ENCODE results near the gene AGAP1. TPM values are rescaled to one million over a fixed set of nuclear protein-coding genes. Genes with fewer than 3 reads are reported as not detected.

Gene AGAP1
- total RNA-seq, 2 experiments from 2014 or later = not detected

DNA sequence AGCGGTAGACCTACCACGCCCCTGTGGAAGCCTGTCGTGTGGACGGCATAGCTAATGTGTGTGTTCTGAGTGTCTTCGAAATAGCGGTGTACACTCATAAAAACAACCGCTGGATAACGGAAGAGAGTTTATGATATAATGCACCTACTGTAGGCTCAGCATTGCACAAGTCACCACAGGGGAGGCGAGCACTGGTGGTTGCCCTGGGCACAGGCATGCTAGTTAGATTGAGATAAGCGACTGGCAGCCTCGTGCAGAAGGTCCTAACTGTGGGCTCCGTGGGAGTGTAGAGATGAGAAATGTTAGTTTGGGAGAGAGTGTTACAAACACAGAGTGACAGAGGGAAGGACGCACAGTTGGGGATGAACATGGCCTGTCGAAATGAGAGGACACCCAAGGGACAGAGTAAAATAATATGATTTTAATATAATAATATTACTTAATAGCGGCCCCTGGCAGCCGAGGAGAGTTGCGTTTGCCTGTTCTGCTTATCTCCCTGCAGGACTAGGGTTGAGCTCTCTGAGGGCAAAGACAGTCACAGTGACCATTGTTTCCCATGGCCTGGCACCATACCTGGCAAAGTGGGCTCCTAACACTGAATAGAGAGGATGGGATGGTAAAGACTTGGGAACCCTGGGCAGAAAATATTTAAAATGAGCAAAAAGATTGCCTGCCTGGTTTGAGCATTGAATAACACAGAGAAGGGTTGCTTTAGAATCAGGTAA is 470.2 kb downstream of the AGAP1 start:
- BruUV-seq (replicated peaks) = no TSS peak
- TF ChIP-seq EZH2phosphoT487 (IDR thresholded peaks at IDR 0.05; ENCODE audit: borderline replicate concordance, low read depth, low read length) = no peak
- TF ChIP-seq, protein P1, sequence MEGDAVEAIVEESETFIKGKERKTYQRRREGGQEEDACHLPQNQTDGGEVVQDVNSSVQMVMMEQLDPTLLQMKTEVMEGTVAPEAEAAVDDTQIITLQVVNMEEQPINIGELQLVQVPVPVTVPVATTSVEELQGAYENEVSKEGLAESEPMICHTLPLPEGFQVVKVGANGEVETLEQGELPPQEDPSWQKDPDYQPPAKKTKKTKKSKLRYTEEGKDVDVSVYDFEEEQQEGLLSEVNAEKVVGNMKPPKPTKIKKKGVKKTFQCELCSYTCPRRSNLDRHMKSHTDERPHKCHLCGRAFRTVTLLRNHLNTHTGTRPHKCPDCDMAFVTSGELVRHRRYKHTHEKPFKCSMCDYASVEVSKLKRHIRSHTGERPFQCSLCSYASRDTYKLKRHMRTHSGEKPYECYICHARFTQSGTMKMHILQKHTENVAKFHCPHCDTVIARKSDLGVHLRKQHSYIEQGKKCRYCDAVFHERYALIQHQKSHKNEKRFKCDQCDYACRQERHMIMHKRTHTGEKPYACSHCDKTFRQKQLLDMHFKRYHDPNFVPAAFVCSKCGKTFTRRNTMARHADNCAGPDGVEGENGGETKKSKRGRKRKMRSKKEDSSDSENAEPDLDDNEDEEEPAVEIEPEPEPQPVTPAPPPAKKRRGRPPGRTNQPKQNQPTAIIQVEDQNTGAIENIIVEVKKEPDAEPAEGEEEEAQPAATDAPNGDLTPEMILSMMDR (conservative IDR thresholded peaks at IDR 0.05; ENCODE audit: low read length) = no peak
- ChIA-PET CTCF (ENCODE audit: unreplicated experiment) (no interaction called here), POLR2A (no interaction called here)
- no peak for DNase-seq (ENCODE audit: low spot score)
- no peaks in the 10 kb centered on the region for H3K9me2 ChIP-seq (ENCODE audit: insufficient read depth, low read length)
- no peak overlapping the region for H2AFZ ChIP-seq (ENCODE audit: low read length)
- no peaks in the 10 kb centered on the region for H3K4me1 ChIP-seq (ENCODE audit: insufficient read depth, low read length, poor library complexity, severe bottlenecking)
- no peak overlapping the region for H3K4me3 ChIP-seq (ENCODE audit: low read depth, low read length, poor library complexity, severe bottlenecking)
- no peaks in the 10 kb centered on the region for H4K20me1 ChIP-seq (ENCODE audit: insufficient read depth, low read length)
- H3K9me3 ChIP-seq (ENCODE audit: low read length) = no peaks in the 10 kb centered on the region
- H3K4me2 ChIP-seq (ENCODE audit: low read length) = no peak overlapping the region
- H3K36me3 ChIP-seq (ENCODE audit: insufficient read depth, low read length) = no peaks in the 10 kb centered on the region
- intact Hi-C loops (cut with micrococcal nuclease; ENCODE audit: unreplicated experiment) = no loop called here
- no peak overlapping the region for H3K27ac ChIP-seq (ENCODE audit: low read depth, low read length, poor library complexity, severe bottlenecking)
- no peaks in the 10 kb centered on the region for H3K79me2 ChIP-seq (ENCODE audit: insufficient read depth, low read depth, low read length)

DNA sequence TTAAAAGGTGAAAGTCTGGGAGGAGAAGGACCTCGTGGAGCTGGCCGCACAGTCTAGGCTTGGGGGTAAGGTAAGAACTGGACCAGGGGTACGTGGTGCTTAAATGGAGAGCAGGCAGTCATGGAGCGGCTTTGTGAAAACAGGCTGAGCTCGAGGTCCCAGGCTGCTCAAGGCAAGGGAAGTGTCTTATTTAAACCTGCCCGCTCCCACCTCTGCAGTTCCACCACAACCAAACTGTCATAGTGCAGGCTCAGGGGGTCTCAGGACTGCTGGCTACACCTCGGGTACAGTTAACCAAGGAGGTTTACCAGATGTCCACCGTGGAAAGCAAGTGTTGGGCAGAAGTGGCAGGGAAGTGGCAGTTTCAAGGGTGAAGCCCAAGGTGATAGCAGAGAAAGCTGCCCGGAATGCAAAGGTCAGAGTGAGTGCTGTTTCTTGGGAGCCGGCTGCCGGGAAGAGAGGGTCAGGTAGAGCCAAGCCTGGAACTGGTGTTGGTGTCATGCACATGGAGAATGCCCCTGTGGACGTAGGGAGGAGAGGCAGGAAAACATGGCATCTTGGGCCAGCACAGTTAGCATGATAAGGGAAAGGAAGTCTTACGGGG is 471.0 kb downstream of the AGAP1 start:
- DNase-seq (ENCODE audit: low spot score) = no peak
- POLR2A ChIA-PET = no interaction called here
- Histone ChIP-seq H3K79me2 (ENCODE audit: insufficient read depth, low read depth, low read length) (no peaks in the 10 kb centered on the region), H3K27ac (ENCODE audit: low read depth, low read length, poor library complexity, severe bottlenecking) (no peak overlapping the region), H4K20me1 (ENCODE audit: insufficient read depth, low read length) (no peaks in the 10 kb centered on the region), H2AFZ (ENCODE audit: low read length) (no peak overlapping the region), H3K4me3 (ENCODE audit: low read depth, low read length, poor library complexity, severe bottlenecking) (no peak overlapping the region), H3K9me2 (ENCODE audit: insufficient read depth, low read length) (no peaks in the 10 kb centered on the region), H3K9me3 (ENCODE audit: low read length) (no peaks in the 10 kb centered on the region), H3K4me2 (ENCODE audit: low read length) (no peak overlapping the region), H3K4me1 (ENCODE audit: insufficient read depth, low read length, poor library complexity, severe bottlenecking) (no peaks in the 10 kb centered on the region), H3K36me3 (ENCODE audit: insufficient read depth, low read length) (no peaks in the 10 kb centered on the region)
- CTCF ChIA-PET (ENCODE audit: unreplicated experiment) = no interaction called here
- TF ChIP-seq, protein P1 (conservative IDR thresholded peaks at IDR 0.05; ENCODE audit: low read length) = no peak
- TF ChIP-seq EZH2phosphoT487 (IDR thresholded peaks at IDR 0.05; ENCODE audit: borderline replicate concordance, low read depth, low read length) = no peak
- no TSS peak for BruUV-seq (replicated peaks)
- intact Hi-C loops (cut with micrococcal nuclease; ENCODE audit: unreplicated experiment) = no loop called here

DNA sequence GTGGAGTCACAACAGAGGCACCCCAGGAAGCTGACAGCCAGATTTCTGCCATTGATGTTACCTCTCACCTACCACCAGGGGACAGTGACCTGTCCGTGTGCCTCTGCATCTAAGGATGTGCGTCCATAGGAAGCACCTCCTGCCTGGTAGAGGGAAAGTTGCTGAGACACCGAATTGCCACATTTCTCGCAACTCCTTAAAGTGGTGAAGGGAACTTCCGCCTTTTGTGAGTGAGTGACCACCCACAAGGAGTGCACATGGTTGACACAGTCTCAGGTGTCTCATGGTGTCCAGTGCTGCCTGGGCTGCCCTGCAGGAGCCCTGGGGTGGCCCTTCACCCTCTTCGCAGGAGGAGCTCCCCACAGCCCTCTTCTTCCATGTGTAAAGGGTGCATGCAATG is 472.6 kb downstream of the AGAP1 start:
- no peaks in the 10 kb centered on the region for H3K36me3 ChIP-seq (ENCODE audit: insufficient read depth, low read length)
- intact Hi-C loops (cut with micrococcal nuclease; ENCODE audit: unreplicated experiment) = no loop called here
- POLR2A ChIA-PET = interaction anchor here (0.5 kb wide), 1 partner anchor 106 kb away, joined by 4 read pairs; no protein-coding TSS in a partner anchor
- no peaks in the 10 kb centered on the region for H3K9me2 ChIP-seq (ENCODE audit: insufficient read depth, low read length)
- DNase-seq (ENCODE audit: low spot score) = no peak
- no peak overlapping the region for H3K4me2 ChIP-seq (ENCODE audit: low read length)
- no peaks in the 10 kb centered on the region for H3K4me1 ChIP-seq (ENCODE audit: insufficient read depth, low read length, poor library complexity, severe bottlenecking)
- no peak for TF ChIP-seq EZH2phosphoT487 (IDR thresholded peaks at IDR 0.05; ENCODE audit: borderline replicate concordance, low read depth, low read length)
- TF ChIP-seq, protein P1 (conservative IDR thresholded peaks at IDR 0.05; ENCODE audit: low read length) = no peak
- H3K9me3 ChIP-seq (ENCODE audit: low read length) = no peaks in the 10 kb centered on the region
- no peak overlapping the region for H2AFZ ChIP-seq (ENCODE audit: low read length)
- H3K27ac ChIP-seq (ENCODE audit: low read depth, low read length, poor library complexity, severe bottlenecking) = no peak overlapping the region
- H3K4me3 ChIP-seq (ENCODE audit: low read depth, low read length, poor library complexity, severe bottlenecking) = no peak overlapping the region
- no TSS peak for BruUV-seq (replicated peaks)
- no peaks in the 10 kb centered on the region for H3K79me2 ChIP-seq (ENCODE audit: insufficient read depth, low read depth, low read length)
- no peaks in the 10 kb centered on the region for H4K20me1 ChIP-seq (ENCODE audit: insufficient read depth, low read length)
- CTCF ChIA-PET (ENCODE audit: unreplicated experiment) = interaction anchor here (0.7 kb wide), 1 partner anchor 426 kb away, joined by 3 read pairs; no protein-coding TSS in a partner anchor

Data from OCI-LY7 (cell line).